ENCODE results near the gene CLTB. TPM values are rescaled to one million over a fixed set of nuclear protein-coding genes. Genes with fewer than 3 reads are reported as not detected.

Gene CLTB
- polyA plus RNA-seq, 1 of the 3 experiments (the other 2 are of a cell fraction) = 91.2 TPM

- DNase-seq = no peak
- no peaks in the 10 kb centered on the region for H3K9me2 ChIP-seq
- POLR2A ChIA-PET = interaction anchor here (1.1 kb wide), 1 partner anchor 19 kb away, joined by 3 read pairs; no protein-coding TSS in a partner anchor
- peaks cover 15% of the 10 kb centered on the region for H3K79me2 ChIP-seq (ENCODE audit: insufficient read depth)
- no peak overlapping the region for H3K9ac ChIP-seq
- H3K4me3 ChIP-seq (ENCODE audit: low read depth in 2 of 2, low read length in 1 of 2) = no peak overlapping the region
- H3K4me1 ChIP-seq (ENCODE audit: control insufficient read depth in 1 of 2, insufficient read depth in 2 of 2, low read depth in 1 of 2, low read length in 1 of 2) = peaks cover 0 to 4% of the 10 kb centered on the region in 2 experiments; a peak in 2 of 4 replicates
- peaks cover 23 to 53% of the 10 kb centered on the region in 2 experiments for H3K36me3 ChIP-seq (replicated peaks in 1 of 2; ENCODE audit: control insufficient read depth in 1 of 2, insufficient read depth in 2 of 2, low read length in 1 of 2)
- TF ChIP-seq FOSL2 (IDR thresholded peaks at IDR 0.05; ENCODE audit: borderline replicate concordance, low read depth) = no peak
- TF ChIP-seq USF2 (IDR thresholded peaks at IDR 0.05; ENCODE audit: borderline replicate concordance, low read depth, low read length) = no peak
- no peak for TF ChIP-seq RCOR1 (IDR thresholded peaks at IDR 0.05; ENCODE audit: low read length)
- CTCF ChIA-PET = no interaction called here
- no peak overlapping the region for H2AFZ ChIP-seq (ENCODE audit: low read depth)
- H3F3A ChIP-seq (replicated peaks; ENCODE audit: insufficient read depth) = peaks cover 3% of the 10 kb centered on the region
- H4K20me1 ChIP-seq (ENCODE audit: insufficient read depth) = no peaks in the 10 kb centered on the region
- 89% methylated on average over 3 of the region's 3 CpGs for WGBS (ENCODE audit: low lambda C conversion rate)
- no peak overlapping the region for H3K4me2 ChIP-seq
- no peaks in the 10 kb centered on the region for H3K27me3 ChIP-seq (ENCODE audit: insufficient read depth)
- no peak overlapping the region for H3K27ac ChIP-seq (ENCODE audit: low read depth in 2 of 2, low read length in 1 of 2)
- H3K9me3 ChIP-seq = no peaks in the 10 kb centered on the region
Observed at GRCh38 chr5:176381423-176381822, 34.9 kb downstream of the CLTB start.

- H3K27ac ChIP-seq (ENCODE audit: low read depth in 2 of 2, low read length in 1 of 2) = no peak overlapping the region
- ChIA-PET CTCF (no interaction called here), POLR2A (interaction anchor here (0.6 to 1.3 kb wide), 2 partner anchors 8 to 10 kb away, joined by 3 read pairs; partner anchors contain the start of genes HIGD2A and NOP16)
- no peaks in the 10 kb centered on the region for H4K20me1 ChIP-seq (ENCODE audit: insufficient read depth)
- no peaks in the 10 kb centered on the region for H3K9me2 ChIP-seq
- no peak for TF ChIP-seq MXI1 (IDR thresholded peaks at IDR 0.05; ENCODE audit: low read depth, low read length)
- TF ChIP-seq CHD2 (IDR thresholded peaks at IDR 0.05; ENCODE audit: low read length, partially characterized antibody) = no peak
- no peak for TF ChIP-seq RFX5 (IDR thresholded peaks at IDR 0.05; ENCODE audit: low read length)
- no peak for TF ChIP-seq ZBTB33 (IDR thresholded peaks at IDR 0.05; ENCODE audit: borderline replicate concordance, low read depth)
- TF ChIP-seq USF2 (IDR thresholded peaks at IDR 0.05; ENCODE audit: borderline replicate concordance, low read depth, low read length) = no peak
- no peak for TF ChIP-seq FOSL2 (IDR thresholded peaks at IDR 0.05; ENCODE audit: borderline replicate concordance, low read depth)
- no peak for TF ChIP-seq NRF1 (IDR thresholded peaks at IDR 0.05; ENCODE audit: low read depth, low read length)
- no peak for TF ChIP-seq GATA2 (CRISPR knock-in tag; IDR thresholded peaks at IDR 0.05)
- WGBS (ENCODE audit: low lambda C conversion rate) = 88% methylated on average over 3 of the region's 3 CpGs
- no peaks in the 10 kb centered on the region for H3K9me3 ChIP-seq
- DNase-seq = no peak
- H3K4me3 ChIP-seq (ENCODE audit: low read depth in 2 of 2, low read length in 1 of 2) = no peak overlapping the region
- H3F3A ChIP-seq (replicated peaks; ENCODE audit: insufficient read depth) = peaks cover 3% of the 10 kb centered on the region
- no peak overlapping the region for H2AFZ ChIP-seq (ENCODE audit: low read depth)
- peaks cover 17 to 38% of the 10 kb centered on the region in 2 experiments for H3K36me3 ChIP-seq (replicated peaks in 1 of 2; ENCODE audit: control insufficient read depth in 1 of 2, insufficient read depth in 2 of 2, low read length in 1 of 2)
- H3K4me2 ChIP-seq = no peak overlapping the region
- no peaks in the 10 kb centered on the region for H3K27me3 ChIP-seq (ENCODE audit: insufficient read depth)
- H3K4me1 ChIP-seq (ENCODE audit: control insufficient read depth in 1 of 2, insufficient read depth in 2 of 2, low read depth in 1 of 2, low read length in 1 of 2) = no peaks in the 10 kb centered on the region; a peak in 1 of 4 replicates
- no peaks in the 10 kb centered on the region for H3K79me2 ChIP-seq (ENCODE audit: insufficient read depth)
- no peak overlapping the region for H3K9ac ChIP-seq
Observed at GRCh38 chr5:176379881-176380280, 36.5 kb downstream of the CLTB start.
